KOPT-K1 (cell line): ENCODE results near the gene NUDCD2.
"Not testable (repeated sequence)": the region's sequence is repeated elsewhere in the genome, so short reads cannot be mapped to it uniquely, and the experiment has no call there.

Experiments used
- H3K27ac ChIP-seq: fragments of 200-600 bp; sonication (generic); 2 replicates; pipeline ENCODE4 v1.5.1; 2016; ENCODE audit warnings: antibody characterized with exemption, mild to moderate bottlenecking, low read depth, low read length; ENCODE audit not compliant: poor library complexity, severe bottlenecking
- H3K36me3 ChIP-seq: fragments of 200-600 bp; sonication (generic); 2 replicates; pipeline ENCODE4 v1.5.1; 2017; ENCODE audit warnings: antibody characterized with exemption, mild to moderate bottlenecking, low read length, moderate library complexity; ENCODE audit not compliant: insufficient read depth
- H3K9me3 ChIP-seq: fragments of 200-600 bp; sonication (generic); 2 replicates; pipeline ENCODE4 v1.5.1; 2017; ENCODE audit warnings: antibody characterized with exemption, low read length, mild to moderate bottlenecking; ENCODE audit not compliant: insufficient read depth, poor library complexity, severe bottlenecking

The NUDCD2 gene

GRCh38 chr5:163489055-163489744 is 29.3 kb upstream of the NUDCD2 start:
- Histone ChIP-seq H3K36me3 (peaks cover 97% of the 10 kb centered on the region), H3K27ac (no peak overlapping the region), H3K9me3 (no peaks in the 10 kb centered on the region)

GRCh38 chr5:163478982-163479271 is 19.0 kb upstream of the NUDCD2 start:
- no peak overlapping the region for H3K27ac ChIP-seq
- peaks cover 98% of the 10 kb centered on the region for H3K36me3 ChIP-seq
- H3K9me3 ChIP-seq, result no peaks in the 10 kb centered on the region

GRCh38 chr5:163478126-163478981 is 18.5 kb upstream of the NUDCD2 start:
- H3K9me3 ChIP-seq, result no peaks in the 10 kb centered on the region
- H3K27ac ChIP-seq, result no peak overlapping the region
- H3K36me3 ChIP-seq, result peaks cover 98% of the 10 kb centered on the region

- Histone ChIP-seq H3K9me3 (no peaks in the 10 kb centered on the region), H3K36me3 (peaks cover 100% of the 10 kb centered on the region), H3K27ac (no peak overlapping the region)
Measured at GRCh38 chr5:163475411-163475810, 15.5 kb upstream of the NUDCD2 start.

GRCh38 chr5:163473635-163474243 is 13.8 kb upstream of the NUDCD2 start:
- H3K36me3 ChIP-seq, result peaks cover 100% of the 10 kb centered on the region
- no peaks in the 10 kb centered on the region for H3K9me3 ChIP-seq
- no peak overlapping the region for H3K27ac ChIP-seq

GRCh38 chr5:163467682-163468081 is 7.8 kb upstream of the NUDCD2 start:
- Histone ChIP-seq H3K9me3 (no peaks in the 10 kb centered on the region), H3K36me3 (peaks cover 86% of the 10 kb centered on the region), H3K27ac (no peak overlapping the region)

GRCh38 chr5:163463063-163463435 is 3.1 kb upstream of the NUDCD2 start:
- Histone ChIP-seq H3K27ac (peak overlapping the region; percentile 97), H3K9me3 (no peaks in the 10 kb centered on the region), H3K36me3 (peaks cover 40% of the 10 kb centered on the region)

GRCh38 chr5:163460562-163461171 is 765 bp upstream of the NUDCD2 start, which contains the start of gene HMMR:
TSS of gene HMMR (plus strand) at chr5:163460632. CDS start at chr5:163460693, 61 bp downstream.
- peaks cover 33% of the 10 kb centered on the region for H3K36me3 ChIP-seq
- peak within 1 kb of the TSS; percentile 97 for H3K27ac ChIP-seq
- no peaks in the 10 kb centered on the region for H3K9me3 ChIP-seq

GRCh38 chr5:163459462-163459818 is 462 bp downstream of the NUDCD2 start:
- Histone ChIP-seq H3K36me3 (peaks cover 33% of the 10 kb centered on the region), H3K9me3 (no peaks in the 10 kb centered on the region), H3K27ac (peak overlapping the region; percentile 97)

- Histone ChIP-seq H3K36me3 (peaks cover 32% of the 10 kb centered on the region), H3K9me3 (no peaks in the 10 kb centered on the region), H3K27ac (peak overlapping the region; percentile 97)
Measured at GRCh38 chr5:163458778-163459385, 1.0 kb downstream of the NUDCD2 start.

- no peaks in the 10 kb centered on the region for H3K9me3 ChIP-seq
- peaks cover 52% of the 10 kb centered on the region for H3K36me3 ChIP-seq
- no peak overlapping the region for H3K27ac ChIP-seq
Measured at GRCh38 chr5:163456840-163457239, 3.1 kb downstream of the NUDCD2 start.

- Histone ChIP-seq H3K9me3 (no peaks in the 10 kb centered on the region), H3K27ac (no peak overlapping the region), H3K36me3 (peaks cover 59% of the 10 kb centered on the region)
Measured at GRCh38 chr5:163456029-163456589, 3.8 kb downstream of the NUDCD2 start.

- peaks cover 66% of the 10 kb centered on the region for H3K36me3 ChIP-seq
- H3K9me3 ChIP-seq, H3K27ac ChIP-seq: not testable (repeated sequence)
Measured at GRCh38 chr5:163455406-163455805, 4.5 kb downstream of the NUDCD2 start.

GRCh38 chr5:163453705-163454104 is 6.2 kb downstream of the NUDCD2 start:
- peaks cover 83% of the 10 kb centered on the region for H3K36me3 ChIP-seq

More at GRCh38 chr5:163453705-163454104, 6.2 kb downstream of the NUDCD2 start:
- no peaks in the 10 kb centered on the region for H3K9me3 ChIP-seq
- H3K27ac ChIP-seq, result no peak overlapping the region
